ENCODE data around the gene PNKD. TPM values are rescaled to one million over a fixed set of nuclear protein-coding genes. Genes with fewer than 3 reads are reported as not detected.
A peak's percentile ranks its signal among the peaks of the same experiment; 100 is the strongest.

PNKD gene
- total and polyA plus RNA-seq, 2 of the 8 experiments (the other 6 are each of a cell fraction or from before 2014, with no cell fraction given) = 43.9 to 65.4 TPM

DNA sequence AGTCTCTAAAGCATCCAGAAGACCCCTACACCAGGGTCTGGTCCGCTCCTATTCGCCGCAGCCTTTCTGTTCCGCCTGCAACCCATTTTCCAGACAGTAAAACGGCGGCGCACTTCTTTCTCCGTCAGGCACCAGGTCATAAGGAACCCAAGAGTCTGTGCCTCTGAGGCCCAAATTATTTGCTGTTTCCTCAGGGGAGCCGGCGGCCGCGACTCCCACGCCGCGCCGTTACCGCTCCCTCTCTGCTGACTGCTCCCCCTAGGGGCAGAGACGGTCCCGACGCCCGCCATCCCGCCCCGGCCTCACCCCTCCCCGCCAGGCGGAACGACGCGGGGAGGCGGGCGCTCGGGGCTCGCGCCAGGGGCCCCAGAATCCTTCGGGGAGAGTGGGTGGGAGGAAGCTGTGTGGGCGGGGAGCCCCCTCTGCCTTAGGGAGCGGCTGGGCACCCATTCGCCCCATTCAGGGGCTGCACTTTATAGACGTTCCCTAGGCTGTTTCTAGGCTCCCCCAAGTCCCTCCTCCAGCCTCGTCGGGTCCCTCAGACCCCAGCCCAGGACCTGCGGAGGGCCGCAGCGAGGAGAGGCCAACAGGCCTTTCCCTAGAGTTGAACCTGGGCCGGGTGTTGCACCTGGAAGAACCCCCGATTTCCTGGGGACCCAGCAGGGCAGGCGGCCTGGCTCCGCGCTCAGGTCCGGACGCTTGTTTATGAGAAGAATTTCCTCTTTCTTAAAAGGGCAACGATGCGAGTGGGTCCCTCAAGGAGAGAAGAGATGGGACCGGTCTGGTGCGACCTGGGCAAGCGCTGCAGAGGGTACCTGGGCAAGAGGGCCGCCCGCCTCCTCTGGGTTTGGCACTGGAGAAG lies 125.7 kb downstream of the PNKD start (continued):
- peak; percentile 89 for TF ChIP-seq RXRA (IDR thresholded peaks at IDR 0.05; ENCODE audit: insufficient read depth, low read depth, low read length)
- TF ChIP-seq TAF7 (optimal IDR thresholded peaks at IDR 0.05; ENCODE audit: borderline replicate concordance, low read depth, low read length) = peak; percentile 72
- TF ChIP-seq SIRT6 (IDR thresholded peaks at IDR 0.05; ENCODE audit: low read length) = no peak
- no peak for TF ChIP-seq CBX8 (IDR thresholded peaks at IDR 0.05; ENCODE audit: borderline replicate concordance, low read depth, low read length)
- peak; percentile 71 for TF ChIP-seq SP1 (IDR thresholded peaks at IDR 0.05; ENCODE audit: low read depth, low read length)
- peak; percentile 60 for TF ChIP-seq TAF1 (IDR thresholded peaks at IDR 0.05; ENCODE audit: low read depth, low read length)
- TF ChIP-seq EGR1 (IDR thresholded peaks at IDR 0.05; ENCODE audit: borderline replicate concordance, low read depth, low read length) = peak; percentile 97
- TF ChIP-seq SIN3A (conservative IDR thresholded peaks at IDR 0.05 in 1 of 2, IDR thresholded peaks at IDR 0.05 in 1 of 2; ENCODE audit: low read depth in 1 of 2, low read length in 2 of 2) = no peak; a peak in 1 of 4 replicates
- TF ChIP-seq RAD21 (IDR thresholded peaks at IDR 0.05 in 1 of 2, conservative IDR thresholded peaks at IDR 0.05 in 1 of 2; ENCODE audit: low read depth in 2 of 2, low read length in 2 of 2) = peak; percentile 60 to 69
- peak; percentile 86 to 100; a peak in 3 of 4 replicates for TF ChIP-seq HDAC2 (IDR thresholded peaks at IDR 0.05; ENCODE audit: borderline replicate concordance in 1 of 2, low read depth in 2 of 2, low read length in 2 of 2)
- TF ChIP-seq RBBP5 (IDR thresholded peaks at IDR 0.05; ENCODE audit: borderline replicate concordance, low read depth, low read length) = no peak; the same call in 1 of the 2 replicates
- no peak for TF ChIP-seq SUZ12 (IDR thresholded peaks at IDR 0.05; ENCODE audit: low read length)
- TF ChIP-seq MAFK (IDR thresholded peaks at IDR 0.05; ENCODE audit: low read depth, low read length) = no peak
- TF ChIP-seq CREB1 (IDR thresholded peaks at IDR 0.05) = peak; percentile 67
- no peak for TF ChIP-seq CHD2 (IDR thresholded peaks at IDR 0.05; ENCODE audit: low read length)
- TF ChIP-seq NRF1 (IDR thresholded peaks at IDR 0.05; ENCODE audit: low read depth, low read length) = no peak
- TF ChIP-seq BACH1 (IDR thresholded peaks at IDR 0.05; ENCODE audit: low read length) = peak; percentile 87
- TF ChIP-seq SP4 (IDR thresholded peaks at IDR 0.05; ENCODE audit: low read length) = peak; percentile 96
- TF ChIP-seq CTBP2 (IDR thresholded peaks at IDR 0.05; ENCODE audit: borderline replicate concordance, insufficient read depth, insufficient read length, low read length) = peak; percentile 71
- TF ChIP-seq PHF8 (conservative IDR thresholded peaks at IDR 0.05; ENCODE audit: low read depth, low read length) = peak; percentile 47
- TF ChIP-seq TBP (IDR thresholded peaks at IDR 0.05; ENCODE audit: low read depth, low read length) = 0 out of 2 replicates have a peak, but pooled peaks have one; percentile 16
